NCI-H82 (cell line): ENCODE results near the gene VAMP3.

ENCODE experiments used
- DNase-seq: peaks from one replicate; lab custom pipeline; 2025; lab: John Stamatoyannopoulos, UW

VAMP3 gene

GRCh38 chr1:7770997-7771822 lies at the start of gene VAMP3:
TSS of gene VAMP3 (plus strand) at chr1:7771296. CDS start at chr1:7771384, 88 bp downstream.
- peak; percentile 83 for DNase-seq

GRCh38 chr1:7721940-7722669 lies 49.0 kb upstream of the VAMP3 start:
- no peak for DNase-seq

GRCh38 chr1:7722670-7723012 lies 48.5 kb upstream of the VAMP3 start:
- no peak for DNase-seq

- no peak for DNase-seq
These were observed 44.5 kb upstream of the VAMP3 start for GRCh38 chr1:7726623-7727022.

- DNase-seq = no peak
These were observed 43.2 kb upstream of the VAMP3 start for GRCh38 chr1:7727809-7728471.

GRCh38 chr1:7729761-7730160 lies 41.3 kb upstream of the VAMP3 start:
- no peak for DNase-seq

- DNase-seq = no peak
These were observed 38.8 kb upstream of the VAMP3 start for GRCh38 chr1:7732331-7732730.

GRCh38 chr1:7733276-7733675 lies 37.8 kb upstream of the VAMP3 start:
- no peak for DNase-seq

GRCh38 chr1:7738044-7738443 lies 33.1 kb upstream of the VAMP3 start:
- no peak for DNase-seq

- no peak for DNase-seq
These were observed 27.8 kb upstream of the VAMP3 start for GRCh38 chr1:7743346-7743745.

- DNase-seq = no peak
These were observed 26.2 kb upstream of the VAMP3 start for GRCh38 chr1:7744882-7745281.

- DNase-seq = no peak
These were observed 25.3 kb upstream of the VAMP3 start for GRCh38 chr1:7745783-7746182.

- DNase-seq = no peak
These were observed 23.5 kb upstream of the VAMP3 start for GRCh38 chr1:7747605-7748004.

- peak; percentile 85 for DNase-seq
These were observed 22.0 kb upstream of the VAMP3 start for GRCh38 chr1:7749126-7749525.

GRCh38 chr1:7751174-7751573 lies 19.9 kb upstream of the VAMP3 start:
- no peak for DNase-seq

- DNase-seq = peak; percentile 96
These were observed 18.3 kb upstream of the VAMP3 start for GRCh38 chr1:7752512-7753417.

- no peak for DNase-seq
These were observed 17.5 kb upstream of the VAMP3 start for GRCh38 chr1:7753641-7754040.

- no peak for DNase-seq
These were observed 16.9 kb upstream of the VAMP3 start for GRCh38 chr1:7754234-7754633.

- DNase-seq = peak; percentile 26
These were observed 15.6 kb upstream of the VAMP3 start for GRCh38 chr1:7755448-7755847.

GRCh38 chr1:7760245-7760644 lies 10.9 kb upstream of the VAMP3 start:
- no peak for DNase-seq

GRCh38 chr1:7761103-7761502 lies 10.0 kb upstream of the VAMP3 start:
- no peak for DNase-seq

- DNase-seq = no peak
These were observed 3.9 kb upstream of the VAMP3 start for GRCh38 chr1:7767176-7767575.
